Gastroesophageal sphincter (tissue), 4 donors: ENCODE data around the gene CDKN2AIP. TPM values are rescaled to one million over a fixed set of nuclear protein-coding genes. Genes with fewer than 3 reads are reported as not detected.
A peak's percentile ranks its signal among the peaks of the same experiment; 100 is the strongest.

ENCODE experiments used
- ATAC-seq: fragments of 150-250 bp; one replicate; pipeline ENCODE4 v1.9.1; 2016; ENCODE audit warnings: mild to moderate bottlenecking, moderate library complexity
- H3K27ac ChIP-seq, 4 donors: fragments of 200-600 bp; sonication (generic) in 3 of 4; 1 replicate in 3 of 4; 2 replicates in 1 of 4; pipeline ENCODE4 v1.5.1; 2016 to 2019
- H3K27me3 ChIP-seq: fragments of 200-600 bp; sonication (generic); one replicate; pipeline ENCODE4 v1.5.1; 2019
- H3K36me3 ChIP-seq, 2 donors: fragments of 200-600 bp; sonication (generic); one replicate each; pipeline ENCODE4 v1.5.1; 2019; ENCODE audit warnings: control low read depth in 1 of 2
- H3K4me1 ChIP-seq, 3 donors: fragments of 200-600 bp; sonication (generic); 1 replicate in 2 of 3; 2 replicates in 1 of 3; pipeline ENCODE4 v1.5.1; 2016 to 2019; ENCODE audit warnings: control low read depth in 2 of 3
- H3K4me3 ChIP-seq, 2 donors: fragments of 200-600 bp; sonication (generic); one replicate each; pipeline ENCODE4 v1.5.1; 2019; ENCODE audit warnings: mild to moderate bottlenecking in 1 of 2, moderate library complexity in 1 of 2
- H3K9me3 ChIP-seq, 3 donors: fragments of 200-600 bp; sonication (generic); one replicate each; pipeline ENCODE4 v1.5.1; 2017 to 2019; ENCODE audit warnings: control low read depth in 2 of 3
- EP300 ChIP-seq: sonication (generic); formaldehyde crosslinking; IDR thresholded peaks from one replicate; pipeline ENCODE4 v1.6.1; 2017; ENCODE audit warnings: antibody characterized with exemption, mild to moderate bottlenecking
- POLR2A ChIP-seq, 2 donors: fragments of 450-650 bp; IDR thresholded peaks; one replicate each; pipeline ENCODE4 v1.6.1; 2017; ENCODE audit warnings: antibody characterized with exemption in 2 of 2, mild to moderate bottlenecking in 2 of 2, moderate library complexity in 1 of 2
- POLR2AphosphoS5 ChIP-seq: sonication (generic); formaldehyde crosslinking; IDR thresholded peaks from one replicate; pipeline ENCODE4 v1.6.1; 2017; ENCODE audit warnings: antibody characterized with exemption
- WGBS, 2 donors: methylation state at CpG; one replicate each; pipeline ENCODE4 v1.1.5; 2018; ENCODE audit warnings: low coverage in 1 of 2; 5-methylcytosine and 5-hydroxymethylcytosine counted together
- total RNA-seq, 4 donors: library from RNA; depleted of rRNA; stranded (reverse); fragments of >200 nt; gene quantifications; one replicate each; pipeline ENCODE4 v1.1.0, GENCODE V29; 2016
- TF ChIP-seq, protein P1 (sequence below), 4 experiments: fragments of 200-600 bp in 2 of 4; fragments of 450-650 bp in 2 of 4; sonication (generic) in 1 of 4; IDR thresholded peaks; one replicate each; pipeline ENCODE4 v1.5.1; 2017 to 2019; ENCODE audit warnings: antibody characterized with exemption in 4 of 4, mild to moderate bottlenecking in 2 of 4, moderate library complexity in 2 of 4

CDKN2AIP gene
- total RNA-seq, 4 donors from 2014 or later = 25.5 to 31.6 (median 28.9) TPM

- no peaks in the 10 kb centered on the region for H3K36me3 ChIP-seq
- H3K4me3 ChIP-seq = no peak overlapping the region
- WGBS, 2 donors = 77 to 81% methylated on average over 5 to 6 of the region's 9 CpGs
- no peak for TF ChIP-seq POLR2A (IDR thresholded peaks at IDR 0.05)
- TF ChIP-seq POLR2AphosphoS5 = no peak
- no peak for TF ChIP-seq EP300
- TF ChIP-seq, protein P1, sequence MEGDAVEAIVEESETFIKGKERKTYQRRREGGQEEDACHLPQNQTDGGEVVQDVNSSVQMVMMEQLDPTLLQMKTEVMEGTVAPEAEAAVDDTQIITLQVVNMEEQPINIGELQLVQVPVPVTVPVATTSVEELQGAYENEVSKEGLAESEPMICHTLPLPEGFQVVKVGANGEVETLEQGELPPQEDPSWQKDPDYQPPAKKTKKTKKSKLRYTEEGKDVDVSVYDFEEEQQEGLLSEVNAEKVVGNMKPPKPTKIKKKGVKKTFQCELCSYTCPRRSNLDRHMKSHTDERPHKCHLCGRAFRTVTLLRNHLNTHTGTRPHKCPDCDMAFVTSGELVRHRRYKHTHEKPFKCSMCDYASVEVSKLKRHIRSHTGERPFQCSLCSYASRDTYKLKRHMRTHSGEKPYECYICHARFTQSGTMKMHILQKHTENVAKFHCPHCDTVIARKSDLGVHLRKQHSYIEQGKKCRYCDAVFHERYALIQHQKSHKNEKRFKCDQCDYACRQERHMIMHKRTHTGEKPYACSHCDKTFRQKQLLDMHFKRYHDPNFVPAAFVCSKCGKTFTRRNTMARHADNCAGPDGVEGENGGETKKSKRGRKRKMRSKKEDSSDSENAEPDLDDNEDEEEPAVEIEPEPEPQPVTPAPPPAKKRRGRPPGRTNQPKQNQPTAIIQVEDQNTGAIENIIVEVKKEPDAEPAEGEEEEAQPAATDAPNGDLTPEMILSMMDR (IDR thresholded peaks at IDR 0.05) = no peak
- H3K27me3 ChIP-seq = no peaks in the 10 kb centered on the region
- H3K27ac ChIP-seq = no peak overlapping the region
- peaks cover 0 to 13% (median 0%) of the 10 kb centered on the region in 3 donors for H3K4me1 ChIP-seq
- no peak for ATAC-seq
- no peaks in the 10 kb centered on the region for H3K9me3 ChIP-seq
Observed at GRCh38 chr4:183403486-183403885, 41.0 kb upstream of the CDKN2AIP start.

GRCh38 chr4:183403961-183404360 is 40.5 kb upstream of the CDKN2AIP start:
- no peak for ATAC-seq
- whole genome bisulfite sequencing, 2 donors = 100% methylated on average over 2 of the region's 4 CpGs; no CpG with 5 or more reads in 1 of the 2 donors
- TF ChIP-seq POLR2AphosphoS5 (no peak), EP300 (no peak), POLR2A (IDR thresholded peaks at IDR 0.05) (no peak)
- TF ChIP-seq, protein P1 (IDR thresholded peaks at IDR 0.05) = no peak
- H3K9me3 ChIP-seq = no peaks in the 10 kb centered on the region
- no peak overlapping the region for H3K27ac ChIP-seq
- no peaks in the 10 kb centered on the region for H3K36me3 ChIP-seq
- peaks cover 0 to 9% (median 0%) of the 10 kb centered on the region in 3 donors for H3K4me1 ChIP-seq
- H3K4me3 ChIP-seq = no peak overlapping the region
- H3K27me3 ChIP-seq = no peaks in the 10 kb centered on the region

GRCh38 chr4:183405303-183405702 is 39.1 kb upstream of the CDKN2AIP start:
- 78 to 97% methylated on average over 9 of the region's 11 CpGs for WGBS, 2 donors
- ATAC-seq = no peak
- peaks cover 0 to 9% (median 0%) of the 10 kb centered on the region in 3 donors for H3K4me1 ChIP-seq

GRCh38 chr4:183407128-183407585 is 37.3 kb upstream of the CDKN2AIP start:
- ATAC-seq = peak; percentile 93
- H3K4me3 ChIP-seq = peak overlapping the region; percentile 26 to 44
- no peaks in the 10 kb centered on the region for H3K9me3 ChIP-seq
- TF ChIP-seq POLR2A (IDR thresholded peaks at IDR 0.05) (no peak), EP300 (no peak), POLR2AphosphoS5 (no peak)
- TF ChIP-seq, protein P1 (IDR thresholded peaks at IDR 0.05) = peak; percentile 80 to 96 (median 88)
- H3K4me1 ChIP-seq = peaks cover 0 to 9% (median 0%) of the 10 kb centered on the region in 3 donors
- H3K27me3 ChIP-seq = no peaks in the 10 kb centered on the region
- 0% methylated on average over 2 to 14 of the region's 32 CpGs for WGBS, 2 donors
- H3K27ac ChIP-seq = peak overlapping the region in 3 of 4 donors; percentile 46 to 70 (median 47)
- no peaks in the 10 kb centered on the region for H3K36me3 ChIP-seq

More at GRCh38 chr4:183405303-183405702, 39.1 kb upstream of the CDKN2AIP start:
- no peak overlapping the region for H3K27ac ChIP-seq
- TF ChIP-seq EP300 = no peak
- no peak for TF ChIP-seq POLR2A (IDR thresholded peaks at IDR 0.05)
- TF ChIP-seq, protein P1 (IDR thresholded peaks at IDR 0.05) = no peak
- no peak for TF ChIP-seq POLR2AphosphoS5
- H3K27me3 ChIP-seq = no peaks in the 10 kb centered on the region
- no peak overlapping the region for H3K4me3 ChIP-seq
- H3K36me3 ChIP-seq = no peaks in the 10 kb centered on the region
- H3K9me3 ChIP-seq = no peaks in the 10 kb centered on the region
